Stimulated activated naive B cell treated with anti-CD40 and anti-IgM and Interleukin-4, amounts not matched to agents 10 μg/mL and 1 μg/mL and 100 μg/mL, for 72 hours (primary cell): Measurements from ENCODE around the gene FMO1.

Source experiments
- ATAC-seq, 2 donors: fragments of 150-1000 bp; cut with Tn5 transposase; replicated peaks; 2 replicates each; pipeline ENCODE4 v1.10.0; 2021; ENCODE audit warnings: moderate library complexity in 1 of 2
- DNase-seq: peaks from one replicate; pipeline ENCODE4 v3.0.0; 2021
- H3K27ac Mint-ChIP-seq: one replicate; pipeline ENCODE4 v1.8.0; 2022; ENCODE audit warnings: mild to moderate bottlenecking, mixed read lengths
- H3K27me3 Mint-ChIP-seq, 2 donors: one replicate each; pipeline ENCODE4 v1.8.0; 2022; ENCODE audit warnings: mixed read lengths in 2 of 2
- H3K36me3 Mint-ChIP-seq, 2 donors: one replicate each; pipeline ENCODE4 v1.8.0; 2022; ENCODE audit warnings: mixed read lengths in 2 of 2, mild to moderate bottlenecking in 1 of 2
- H3K4me1 Mint-ChIP-seq, 2 donors: one replicate each; pipeline ENCODE4 v1.8.0; 2022; ENCODE audit warnings: mixed read lengths in 2 of 2, mild to moderate bottlenecking in 1 of 2
- H3K4me3 Mint-ChIP-seq, 2 donors: one replicate each; pipeline ENCODE4 v1.8.0; 2022; ENCODE audit warnings: mild to moderate bottlenecking in 2 of 2, mixed read lengths in 2 of 2, moderate library complexity in 1 of 2
- H3K9me3 Mint-ChIP-seq, 2 donors: one replicate each; pipeline ENCODE4 v1.8.0; 2022; ENCODE audit warnings: mixed read lengths in 2 of 2, mild to moderate bottlenecking in 1 of 2

FMO1 gene

GRCh38 chr1:171251952-171252300 lies 3.6 kb downstream of the FMO1 start:
- Mint-ChIP-seq H3K27me3 (peaks cover 0 to 4% of the 10 kb centered on the region in 2 donors), H3K36me3 (no peaks in the 10 kb centered on the region), H3K9me3 (no peaks in the 10 kb centered on the region), H3K4me3 (peak overlapping the region; percentile 91 to 96), H3K4me1 (peaks cover 8 to 22% of the 10 kb centered on the region in 2 donors), H3K27ac (no peak overlapping the region)
- ATAC-seq (no peak), DNase-seq (no peak)

- peaks cover 0 to 4% of the 10 kb centered on the region in 2 donors for H3K27me3 Mint-ChIP-seq
- peak overlapping the region; percentile 70 for H3K27ac Mint-ChIP-seq
- peak overlapping the region; percentile 63 to 72 for H3K4me3 Mint-ChIP-seq
- H3K36me3 Mint-ChIP-seq = no peaks in the 10 kb centered on the region
- H3K9me3 Mint-ChIP-seq = no peaks in the 10 kb centered on the region
- DNase-seq = peak; percentile 45
- ATAC-seq = peak; percentile 86 to 93
- peaks cover 8 to 22% of the 10 kb centered on the region in 2 donors for H3K4me1 Mint-ChIP-seq
Observed at GRCh38 chr1:171252482-171252881, 4.2 kb downstream of the FMO1 start.

GRCh38 chr1:171254859-171255258 lies 6.6 kb downstream of the FMO1 start:
- DNase-seq = no peak
- H3K27ac Mint-ChIP-seq = no peak overlapping the region

GRCh38 chr1:171256940-171257606 lies 8.8 kb downstream of the FMO1 start:
- Mint-ChIP-seq H3K27me3 (peaks cover 4 to 7% of the 10 kb centered on the region in 2 donors), H3K4me1 (peaks cover 4 to 11% of the 10 kb centered on the region in 2 donors)
- no peak for DNase-seq

More at GRCh38 chr1:171254859-171255258, 6.6 kb downstream of the FMO1 start:
- H3K4me1 Mint-ChIP-seq = peaks cover 8 to 22% of the 10 kb centered on the region in 2 donors
- peaks cover 0 to 4% of the 10 kb centered on the region in 2 donors for H3K27me3 Mint-ChIP-seq
- no peaks in the 10 kb centered on the region for H3K9me3 Mint-ChIP-seq
- ATAC-seq = no peak
- no peaks in the 10 kb centered on the region for H3K36me3 Mint-ChIP-seq
- H3K4me3 Mint-ChIP-seq = no peak overlapping the region

GRCh38 chr1:171257607-171258076 lies 9.3 kb downstream of the FMO1 start:
- peaks cover 0 to 5% of the 10 kb centered on the region in 2 donors for H3K4me1 Mint-ChIP-seq
- ATAC-seq (no peak), DNase-seq (no peak)
- no peak overlapping the region for H3K27ac Mint-ChIP-seq
- H3K36me3 Mint-ChIP-seq = no peaks in the 10 kb centered on the region
- H3K27me3 Mint-ChIP-seq = peaks cover 0 to 7% of the 10 kb centered on the region in 2 donors
- no peak overlapping the region for H3K4me3 Mint-ChIP-seq
- no peaks in the 10 kb centered on the region for H3K9me3 Mint-ChIP-seq

More at GRCh38 chr1:171256940-171257606, 8.8 kb downstream of the FMO1 start:
- Mint-ChIP-seq H3K9me3 (no peaks in the 10 kb centered on the region), H3K36me3 (no peaks in the 10 kb centered on the region), H3K27ac (no peak overlapping the region), H3K4me3 (no peak overlapping the region)
- no peak for ATAC-seq

- H3K36me3 Mint-ChIP-seq = no peaks in the 10 kb centered on the region
- H3K27ac Mint-ChIP-seq = no peak overlapping the region
- no peak overlapping the region for H3K4me3 Mint-ChIP-seq
- H3K27me3 Mint-ChIP-seq = peaks cover 0 to 7% of the 10 kb centered on the region in 2 donors
- no peaks in the 10 kb centered on the region for H3K9me3 Mint-ChIP-seq
- ATAC-seq (no peak), DNase-seq (no peak)
- H3K4me1 Mint-ChIP-seq = no peaks in the 10 kb centered on the region
Observed at GRCh38 chr1:171258429-171258828, 10.1 kb downstream of the FMO1 start.

- ATAC-seq (no peak), DNase-seq (no peak)
- no peaks in the 10 kb centered on the region for H3K4me1 Mint-ChIP-seq
- H3K27me3 Mint-ChIP-seq = peaks cover 0 to 7% of the 10 kb centered on the region in 2 donors
- H3K4me3 Mint-ChIP-seq = no peak overlapping the region
- no peak overlapping the region for H3K27ac Mint-ChIP-seq
- no peaks in the 10 kb centered on the region for H3K9me3 Mint-ChIP-seq
- no peaks in the 10 kb centered on the region for H3K36me3 Mint-ChIP-seq
Observed at GRCh38 chr1:171258943-171259342, 10.6 kb downstream of the FMO1 start.

GRCh38 chr1:171261336-171261735 lies 13.0 kb downstream of the FMO1 start:
- Mint-ChIP-seq H3K27ac (no peak overlapping the region), H3K4me3 (no peak overlapping the region), H3K27me3 (peaks cover 0 to 7% of the 10 kb centered on the region in 2 donors), H3K4me1 (no peaks in the 10 kb centered on the region), H3K9me3 (no peaks in the 10 kb centered on the region), H3K36me3 (no peaks in the 10 kb centered on the region)
- no peak for ATAC-seq
- no peak for DNase-seq

- Mint-ChIP-seq H3K9me3 (no peaks in the 10 kb centered on the region), H3K4me3 (no peak overlapping the region), H3K36me3 (no peaks in the 10 kb centered on the region), H3K27me3 (peaks cover 3 to 11% of the 10 kb centered on the region in 2 donors), H3K4me1 (no peaks in the 10 kb centered on the region), H3K27ac (no peak overlapping the region)
- ATAC-seq (no peak), DNase-seq (no peak)
Observed at GRCh38 chr1:171263901-171264300, 15.6 kb downstream of the FMO1 start.

GRCh38 chr1:171265686-171266085 lies 17.4 kb downstream of the FMO1 start:
- no peak overlapping the region for H3K27ac Mint-ChIP-seq
- no peak for ATAC-seq
- no peak for DNase-seq
- no peak overlapping the region for H3K4me3 Mint-ChIP-seq
- H3K9me3 Mint-ChIP-seq = no peaks in the 10 kb centered on the region
- peaks cover 7 to 15% of the 10 kb centered on the region in 2 donors for H3K27me3 Mint-ChIP-seq
- H3K4me1 Mint-ChIP-seq = no peaks in the 10 kb centered on the region
- no peaks in the 10 kb centered on the region for H3K36me3 Mint-ChIP-seq

GRCh38 chr1:171266930-171267329 lies 18.6 kb downstream of the FMO1 start:
- Mint-ChIP-seq H3K27me3 (peaks cover 11 to 18% of the 10 kb centered on the region in 2 donors), H3K4me3 (no peak overlapping the region), H3K4me1 (peaks cover 2 to 5% of the 10 kb centered on the region in 2 donors), H3K27ac (no peak overlapping the region), H3K36me3 (no peaks in the 10 kb centered on the region), H3K9me3 (no peaks in the 10 kb centered on the region)
- DNase-seq (no peak), ATAC-seq (no peak)

- Mint-ChIP-seq H3K4me3 (no peak overlapping the region), H3K4me1 (peaks cover 2 to 5% of the 10 kb centered on the region in 2 donors), H3K36me3 (no peaks in the 10 kb centered on the region), H3K27me3 (peaks cover 11 to 18% of the 10 kb centered on the region in 2 donors), H3K9me3 (no peaks in the 10 kb centered on the region), H3K27ac (no peak overlapping the region)
- ATAC-seq = no peak
- DNase-seq = no peak
Observed at GRCh38 chr1:171267391-171267790, 19.1 kb downstream of the FMO1 start.

GRCh38 chr1:171270806-171271205 lies 22.5 kb downstream of the FMO1 start:
- peaks cover 18% of the 10 kb centered on the region in 2 donors for H3K27me3 Mint-ChIP-seq
- peaks cover 2 to 5% of the 10 kb centered on the region in 2 donors for H3K4me1 Mint-ChIP-seq
- DNase-seq (no peak), ATAC-seq (no peak)
- no peak overlapping the region for H3K27ac Mint-ChIP-seq
- H3K4me3 Mint-ChIP-seq = no peak overlapping the region
- no peaks in the 10 kb centered on the region for H3K36me3 Mint-ChIP-seq
- no peaks in the 10 kb centered on the region for H3K9me3 Mint-ChIP-seq

GRCh38 chr1:171277534-171277933 lies 29.2 kb downstream of the FMO1 start:
- ATAC-seq (no peak), DNase-seq (no peak)
- no peaks in the 10 kb centered on the region for H3K36me3 Mint-ChIP-seq
- H3K27me3 Mint-ChIP-seq = peaks cover 0 to 7% of the 10 kb centered on the region in 2 donors
- H3K4me1 Mint-ChIP-seq = peaks cover 16 to 38% of the 10 kb centered on the region in 2 donors
- no peak overlapping the region for H3K27ac Mint-ChIP-seq
- no peak overlapping the region for H3K4me3 Mint-ChIP-seq
- H3K9me3 Mint-ChIP-seq = peaks cover 0 to 2% of the 10 kb centered on the region in 2 donors

- peak overlapping the region; percentile 26 for H3K27ac Mint-ChIP-seq
Observed at GRCh38 chr1:171279234-171279633, 30.9 kb downstream of the FMO1 start.

More at GRCh38 chr1:171279234-171279633, 30.9 kb downstream of the FMO1 start:
- H3K4me1 Mint-ChIP-seq = peaks cover 16 to 49% of the 10 kb centered on the region in 2 donors
- peaks cover 0 to 2% of the 10 kb centered on the region in 2 donors for H3K9me3 Mint-ChIP-seq
- DNase-seq = no peak
- H3K4me3 Mint-ChIP-seq = peak overlapping the region; percentile 50 to 51
- peak; percentile 66 for ATAC-seq
- no peaks in the 10 kb centered on the region for H3K36me3 Mint-ChIP-seq
- no peaks in the 10 kb centered on the region for H3K27me3 Mint-ChIP-seq
